Spleen (tissue), 7 donors: Measurements from ENCODE around the gene OCIAD1.

Experiments used
- POLR2A ChIP-seq, 3 donors: fragments of 450-650 bp; IDR thresholded peaks; one replicate each; pipeline ENCODE4 v1.5.1; 2017; ENCODE audit warnings: antibody characterized with exemption in 3 of 3, mild to moderate bottlenecking in 1 of 3
- TF ChIP-seq, protein P1 (sequence below), 11 experiments: fragments of 200-600 bp in 7 of 11; fragments of 450-650 bp in 4 of 11; sonication (generic) in 4 of 11; IDR thresholded peaks in 8 of 11; conservative IDR thresholded peaks in 3 of 11; 1 replicate in 7 of 11; 2 replicates in 4 of 11; pipeline versions ENCODE4 v1.4.0 to v1.8.0; 2016 to 2021; ENCODE audit warnings: antibody characterized with exemption in 11 of 11, inconsistent platforms in 4 of 11, mild to moderate bottlenecking in 1 of 11
- donor health status: DM: no; HTN: no; CAD: no; lungs with moderate emphysema.
- donor health status: DM: no; HTN: no; CAD: no.
- donor health status: DM: no; HTN: no; CAD: no.

DNA sequence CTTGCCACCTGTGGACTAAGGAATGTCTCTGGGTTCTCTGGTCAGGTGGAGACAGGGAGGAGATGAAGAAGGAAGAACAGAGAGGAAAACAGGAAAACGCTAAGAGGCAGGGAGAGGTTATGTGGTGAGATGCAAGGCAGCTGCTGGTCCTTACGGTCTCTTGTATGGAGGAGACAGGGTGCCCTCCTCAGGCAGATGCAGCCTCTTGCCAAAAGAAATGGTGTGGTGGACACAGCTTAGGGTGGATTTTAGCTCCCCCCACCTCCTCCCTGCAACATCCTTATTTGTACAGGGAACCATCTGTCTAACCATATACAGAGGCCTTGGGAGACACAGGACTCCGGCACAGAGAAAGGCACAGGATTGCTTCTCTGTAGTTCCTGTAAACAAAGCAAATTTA lies 66.0 kb downstream of the OCIAD1 start:
- no peak for TF ChIP-seq POLR2A (IDR thresholded peaks at IDR 0.05)
- TF ChIP-seq, protein P1, sequence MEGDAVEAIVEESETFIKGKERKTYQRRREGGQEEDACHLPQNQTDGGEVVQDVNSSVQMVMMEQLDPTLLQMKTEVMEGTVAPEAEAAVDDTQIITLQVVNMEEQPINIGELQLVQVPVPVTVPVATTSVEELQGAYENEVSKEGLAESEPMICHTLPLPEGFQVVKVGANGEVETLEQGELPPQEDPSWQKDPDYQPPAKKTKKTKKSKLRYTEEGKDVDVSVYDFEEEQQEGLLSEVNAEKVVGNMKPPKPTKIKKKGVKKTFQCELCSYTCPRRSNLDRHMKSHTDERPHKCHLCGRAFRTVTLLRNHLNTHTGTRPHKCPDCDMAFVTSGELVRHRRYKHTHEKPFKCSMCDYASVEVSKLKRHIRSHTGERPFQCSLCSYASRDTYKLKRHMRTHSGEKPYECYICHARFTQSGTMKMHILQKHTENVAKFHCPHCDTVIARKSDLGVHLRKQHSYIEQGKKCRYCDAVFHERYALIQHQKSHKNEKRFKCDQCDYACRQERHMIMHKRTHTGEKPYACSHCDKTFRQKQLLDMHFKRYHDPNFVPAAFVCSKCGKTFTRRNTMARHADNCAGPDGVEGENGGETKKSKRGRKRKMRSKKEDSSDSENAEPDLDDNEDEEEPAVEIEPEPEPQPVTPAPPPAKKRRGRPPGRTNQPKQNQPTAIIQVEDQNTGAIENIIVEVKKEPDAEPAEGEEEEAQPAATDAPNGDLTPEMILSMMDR (IDR thresholded peaks at IDR 0.05 in 8 of 11, conservative IDR thresholded peaks at IDR 0.05 in 3 of 11), result no peak
